ENCODE data around the gene CHRND.

CHRND gene

DNA sequence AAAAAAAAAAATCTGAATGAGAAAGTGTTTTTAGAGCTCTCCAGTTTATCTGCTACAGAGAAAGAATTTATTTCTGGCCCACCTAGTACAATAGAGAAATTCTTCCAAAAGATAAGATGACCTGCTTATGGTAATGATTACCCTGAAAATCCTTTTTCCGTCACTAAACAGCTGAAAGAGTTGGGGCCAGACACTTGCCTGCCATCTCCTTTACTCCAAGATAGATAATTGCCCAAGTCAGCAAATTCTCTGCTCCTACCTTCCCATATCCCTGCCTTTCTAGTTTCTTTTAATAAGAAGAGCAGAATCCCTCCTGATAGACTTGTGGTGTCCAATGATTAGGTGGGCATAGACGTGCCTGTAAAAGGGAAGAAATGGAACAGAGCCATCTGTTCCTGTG lies 52.7 kb downstream of the CHRND start:
- H3K4me3 ChIP-seq (ENCODE audit: low read depth, low read length): no peak overlapping the region
- DNase-seq (ENCODE audit: low read depth, low spot score): no peak
- TF ChIP-seq CTCF (IDR thresholded peaks at IDR 0.05; ENCODE audit: insufficient read depth, low read length, missing control alignments): no peak
- POLR2A ChIA-PET: no interaction called here
- CTCF ChIA-PET: interaction anchor here (0.8 to 1.4 kb wide), 2 partner anchors 10 to 25 kb away, joined by 3 to 4 read pairs; no protein-coding TSS in a partner anchor

DNA sequence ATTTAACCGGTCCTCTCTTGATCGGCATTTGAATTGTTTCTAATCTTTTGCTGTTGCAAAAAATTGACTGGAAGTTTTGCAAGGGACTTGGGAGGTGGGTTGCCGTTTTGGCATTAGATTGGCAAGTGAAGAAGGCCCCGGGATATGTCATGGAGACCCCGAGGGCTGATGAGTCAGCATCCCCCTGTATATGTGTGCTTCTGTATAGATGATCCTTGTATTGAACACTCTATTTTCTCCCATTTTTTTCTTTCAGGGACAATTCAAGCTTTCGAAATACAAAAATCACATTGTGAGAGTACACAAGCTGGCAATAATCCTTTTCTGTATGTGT lies 54.7 kb downstream of the CHRND start:
- H3K4me3 ChIP-seq (ENCODE audit: low read depth, low read length): no peak overlapping the region

DNA sequence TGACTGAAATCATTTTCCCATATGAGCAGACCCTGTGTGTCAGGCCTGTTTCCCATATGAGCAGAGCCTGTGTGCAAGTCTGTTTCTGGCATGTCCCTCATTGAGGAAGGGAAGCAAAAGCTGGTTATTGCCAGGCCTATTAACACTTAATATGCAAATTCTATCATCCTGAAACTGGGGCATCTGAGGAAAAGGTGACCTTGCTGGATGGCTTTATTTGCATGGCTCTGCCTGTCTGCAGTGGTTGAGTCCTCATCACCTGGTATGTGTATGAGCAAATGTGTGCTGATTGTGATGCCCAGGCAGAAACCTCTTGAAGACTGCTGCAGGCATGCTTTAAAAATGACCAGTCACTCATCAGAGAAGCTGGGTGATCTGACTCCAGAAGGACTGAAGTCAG lies 55.8 kb downstream of the CHRND start:
- TF ChIP-seq CTCF (IDR thresholded peaks at IDR 0.05; ENCODE audit: insufficient read depth, low read length, missing control alignments): no peak

More for the DNA sequence above, 54.7 kb downstream of the CHRND start:
- POLR2A ChIA-PET: no interaction called here
- no peak for DNase-seq (ENCODE audit: low read depth, low spot score)
- CTCF ChIA-PET: interaction anchor here (1.0 kb wide), 1 partner anchor 26 kb away, joined by 5 read pairs; no protein-coding TSS in a partner anchor
- TF ChIP-seq CTCF (IDR thresholded peaks at IDR 0.05; ENCODE audit: insufficient read depth, low read length, missing control alignments): no peak

GRCh38 chr2:232584238-232584637 lies 58.3 kb downstream of the CHRND start:
- no peak for DNase-seq (ENCODE audit: low read depth, low spot score)
- H3K4me3 ChIP-seq (ENCODE audit: low read depth, low read length): no peak overlapping the region
- ChIA-PET POLR2A (no interaction called here), CTCF (no interaction called here)
- no peak for TF ChIP-seq CTCF (IDR thresholded peaks at IDR 0.05; ENCODE audit: insufficient read depth, low read length, missing control alignments)

More for the DNA sequence above, 55.8 kb downstream of the CHRND start:
- ChIA-PET CTCF (interaction anchor here (0.5 kb wide), 1 partner anchor 25 kb away, joined by 3 read pairs; no protein-coding TSS in a partner anchor), POLR2A (no interaction called here)
- no peak overlapping the region for H3K4me3 ChIP-seq (ENCODE audit: low read depth, low read length)
- DNase-seq (ENCODE audit: low read depth, low spot score): no peak

All from AG04449 (cell line).